Middle frontal gyrus (tissue), 1 donor: ENCODE measurements around the gene CTBP1.

ENCODE experiments used
- DNase-seq: peaks from one replicate; pipeline ENCODE4 v3.0.0-alpha.2; 2015; ENCODE audit warnings: low spot score; ENCODE audit errors: extremely low spot score

Gene CTBP1

GRCh38 chr4:1285151-1285789 lies 36.3 kb upstream of the CTBP1 start:
- no peak for DNase-seq

DNA sequence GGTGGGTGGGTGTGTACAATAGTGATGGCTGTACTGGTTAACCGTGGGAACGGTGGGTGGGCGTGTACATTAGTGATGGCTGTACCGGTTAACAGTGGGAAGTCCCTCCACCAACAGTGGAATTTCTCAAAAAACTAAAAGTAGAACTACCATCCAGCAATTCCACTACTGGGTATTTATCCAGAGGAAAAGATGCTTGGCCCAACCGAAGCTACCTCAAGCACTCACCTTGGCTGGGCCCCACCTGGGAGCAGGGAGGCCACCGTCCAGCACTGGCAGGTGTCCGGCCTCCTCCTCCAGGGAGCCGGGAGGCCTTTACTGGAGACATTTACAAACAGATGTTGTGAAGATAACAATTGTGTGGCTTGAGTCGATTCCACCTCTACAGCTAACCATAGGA lies 34.8 kb upstream of the CTBP1 start:
- DNase-seq, result no peak

- DNase-seq, result no peak
These were observed 30.3 kb upstream of the CTBP1 start for GRCh38 chr4:1279253-1279652.

- DNase-seq, result no peak
These were observed 29.0 kb upstream of the CTBP1 start for GRCh38 chr4:1277667-1278665.

DNA sequence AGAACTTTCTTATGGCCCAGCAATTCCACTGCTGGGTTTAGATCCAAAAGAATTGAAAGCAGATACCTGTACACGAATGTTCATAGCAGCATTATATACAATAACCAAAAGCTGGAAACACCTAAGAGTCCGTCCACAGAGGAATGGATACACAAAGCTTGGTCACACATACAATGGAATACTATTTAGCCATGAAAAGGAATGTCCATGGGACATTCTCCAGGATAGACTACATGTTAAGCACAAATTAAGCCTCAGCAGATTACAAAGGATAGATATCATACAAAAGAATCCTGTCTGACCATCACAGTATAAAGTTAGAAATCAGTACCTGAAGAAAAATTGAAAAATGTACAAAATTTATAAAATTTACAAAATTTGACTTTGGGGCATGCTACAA lies 28.1 kb upstream of the CTBP1 start:
- DNase-seq, result no peak

DNA sequence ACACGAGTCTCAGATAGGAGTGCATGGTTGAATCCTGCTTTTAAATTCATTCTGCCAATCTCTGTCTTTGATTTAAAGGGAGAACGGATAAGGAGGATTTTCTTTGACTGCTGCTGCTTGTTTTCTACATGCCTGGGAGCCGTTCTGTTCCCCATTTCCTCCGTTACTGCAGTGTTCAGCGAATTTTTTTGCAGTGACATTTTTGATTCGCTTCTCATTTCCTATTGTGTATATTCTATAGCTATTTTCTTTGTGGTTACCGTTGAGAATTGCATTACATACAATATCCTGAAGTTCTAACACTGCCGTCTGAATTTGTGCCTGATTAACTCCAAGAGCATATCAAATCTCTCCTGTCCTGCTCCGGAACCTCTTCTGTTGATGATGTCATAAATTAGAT lies 25.9 kb upstream of the CTBP1 start:
- DNase-seq, result no peak

- no peak for DNase-seq
These were observed 22.8 kb upstream of the CTBP1 start for GRCh38 chr4:1271686-1272085.

- no peak for DNase-seq
These were observed 20.3 kb upstream of the CTBP1 start for GRCh38 chr4:1269209-1269608.

DNA sequence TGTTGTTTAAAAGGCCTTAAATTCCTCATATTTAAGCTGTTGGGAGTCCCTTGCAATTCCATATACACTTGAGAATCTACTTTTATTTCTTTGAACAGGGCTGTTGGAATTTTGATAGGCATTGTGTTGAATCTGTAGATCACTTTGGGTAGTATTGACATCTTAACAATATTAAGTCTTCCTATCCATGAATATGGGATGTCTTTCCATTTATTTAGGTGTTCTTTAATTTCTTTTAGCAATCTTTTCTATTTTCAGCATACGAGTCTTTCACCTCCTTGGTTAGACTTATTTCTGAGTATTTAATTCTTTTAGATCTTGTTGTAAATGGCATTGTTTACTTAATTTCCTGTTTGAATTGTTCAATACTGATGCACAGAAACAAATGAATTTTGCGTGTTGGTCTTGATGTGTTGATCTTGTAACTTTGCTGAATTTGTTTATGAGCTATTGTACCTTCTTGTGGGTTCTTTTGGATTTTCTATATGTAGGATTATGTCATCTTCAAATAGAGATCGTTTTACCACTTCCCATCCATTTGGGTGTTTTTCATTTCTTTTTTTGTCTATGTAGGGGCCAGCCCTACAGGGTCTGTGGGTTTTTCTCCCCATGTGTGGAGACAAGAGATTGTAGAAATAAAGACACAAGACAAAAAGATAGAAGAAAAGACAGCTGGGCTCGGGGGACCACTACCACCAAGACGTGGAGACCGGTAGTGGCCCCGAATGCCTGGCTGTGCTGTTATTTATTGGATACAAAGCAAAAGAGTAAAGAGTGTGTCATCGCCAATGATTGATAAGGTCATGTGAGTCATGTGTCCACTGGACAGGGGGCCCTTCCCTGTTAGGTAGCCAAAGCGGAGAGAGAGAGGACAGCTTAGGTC lies 18.2 kb upstream of the CTBP1 start:
- no peak for DNase-seq

GRCh38 chr4:1265351-1265750 lies 16.4 kb upstream of the CTBP1 start:
- DNase-seq, result no peak

DNA sequence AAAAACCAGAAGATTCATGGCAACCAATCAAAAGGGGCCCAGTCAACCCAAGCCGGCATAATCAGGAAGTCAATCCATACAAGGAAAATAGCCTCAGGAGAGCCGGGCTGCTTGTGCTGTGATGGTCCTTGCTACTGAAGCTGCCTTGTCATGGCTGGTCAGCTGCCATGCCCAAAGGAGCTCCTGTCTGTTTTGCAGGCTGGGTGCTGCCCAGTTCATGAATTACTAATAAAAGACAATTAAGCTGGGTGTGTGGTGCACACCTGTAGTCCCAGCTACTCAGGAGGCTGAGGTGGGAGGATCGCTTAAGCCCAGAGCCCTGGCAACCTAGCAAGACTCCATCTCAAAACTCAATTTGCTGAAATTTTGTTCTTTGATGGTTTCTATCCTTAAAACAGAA lies 16.0 kb upstream of the CTBP1 start:
- DNase-seq, result no peak

DNA sequence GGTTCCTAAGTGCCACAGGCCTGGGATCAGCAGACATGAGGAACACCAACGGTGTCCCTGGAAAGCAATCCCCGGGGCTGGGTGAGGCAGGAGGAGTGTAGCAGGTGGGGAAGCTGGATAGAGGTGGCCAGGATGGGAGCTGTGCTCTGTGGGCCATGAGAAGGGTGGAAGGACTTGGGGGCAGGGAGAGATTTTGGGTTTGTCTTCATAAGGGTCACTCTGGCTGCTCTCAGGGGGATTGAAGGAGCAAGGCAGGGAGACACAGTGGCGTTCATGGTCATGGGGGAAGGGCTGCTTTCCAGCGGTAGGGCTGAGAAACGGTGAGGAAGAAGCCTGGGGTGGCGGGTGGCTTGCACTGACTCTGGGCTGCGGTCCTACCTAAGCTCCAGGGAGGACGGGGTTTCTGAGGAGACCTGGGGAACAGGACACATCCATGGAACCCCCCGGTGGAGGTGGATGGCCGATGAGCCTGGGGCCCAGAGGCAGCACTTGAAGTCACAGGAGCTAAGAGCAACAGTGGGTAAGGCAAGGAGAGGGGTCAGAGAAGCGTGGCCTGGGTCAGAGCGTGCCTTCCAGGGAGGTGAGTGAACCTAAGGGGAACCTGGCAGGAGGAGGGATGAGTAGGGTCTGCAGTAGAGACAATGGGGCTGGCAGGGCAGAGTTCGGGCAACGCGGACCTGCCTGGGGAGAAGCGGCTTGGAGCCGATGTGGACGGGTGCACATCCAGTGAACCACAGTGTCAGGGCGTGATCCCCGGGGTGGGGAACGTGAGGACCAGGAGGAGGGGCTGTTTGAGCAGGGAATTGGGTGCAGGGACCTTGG lies 12.4 kb upstream of the CTBP1 start:
- DNase-seq, result no peak

GRCh38 chr4:1260418-1261106 lies 11.6 kb upstream of the CTBP1 start:
- no peak for DNase-seq

DNA sequence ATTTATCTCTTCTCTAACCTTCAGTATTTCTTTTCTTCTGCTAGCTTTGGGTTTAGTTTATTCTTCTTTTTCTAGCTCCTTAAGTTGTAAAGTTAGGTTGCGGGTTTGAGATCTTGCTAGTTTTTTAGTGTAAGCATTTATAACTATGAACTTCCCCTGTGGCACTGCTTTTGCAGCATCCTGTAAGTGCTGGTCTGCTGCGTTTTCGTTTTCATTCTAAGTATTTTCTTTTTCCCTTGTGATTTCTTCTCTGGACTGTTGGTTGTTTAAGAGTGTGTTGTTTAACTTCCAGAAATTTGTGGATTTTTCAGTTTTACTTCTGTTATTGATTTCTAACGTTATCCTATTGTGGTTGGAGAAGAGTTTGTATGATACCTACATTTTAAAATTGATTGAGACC lies 11.0 kb upstream of the CTBP1 start:
- DNase-seq, result no peak

DNA sequence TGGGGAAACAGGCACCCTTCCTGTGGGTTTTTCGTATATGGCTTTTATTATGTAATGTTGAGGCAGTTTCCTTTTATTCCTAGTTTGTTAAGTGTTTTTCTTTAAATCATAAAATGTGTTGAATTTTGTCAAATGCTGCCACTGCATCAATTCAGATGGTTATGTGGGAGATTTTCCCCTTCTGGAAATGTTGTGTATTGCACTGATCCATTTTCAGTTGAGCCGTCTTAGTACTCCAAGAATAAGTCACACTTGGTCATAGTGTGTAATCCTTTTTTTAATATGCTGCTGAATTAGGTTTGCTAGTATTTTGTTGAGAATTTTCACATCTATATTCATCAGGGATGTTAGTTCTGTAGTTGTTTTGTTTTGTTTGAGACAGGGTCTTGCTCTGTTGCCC lies 9.5 kb upstream of the CTBP1 start:
- DNase-seq, result no peak

- no peak for DNase-seq
These were observed 6.8 kb upstream of the CTBP1 start for GRCh38 chr4:1255699-1256098.

DNA sequence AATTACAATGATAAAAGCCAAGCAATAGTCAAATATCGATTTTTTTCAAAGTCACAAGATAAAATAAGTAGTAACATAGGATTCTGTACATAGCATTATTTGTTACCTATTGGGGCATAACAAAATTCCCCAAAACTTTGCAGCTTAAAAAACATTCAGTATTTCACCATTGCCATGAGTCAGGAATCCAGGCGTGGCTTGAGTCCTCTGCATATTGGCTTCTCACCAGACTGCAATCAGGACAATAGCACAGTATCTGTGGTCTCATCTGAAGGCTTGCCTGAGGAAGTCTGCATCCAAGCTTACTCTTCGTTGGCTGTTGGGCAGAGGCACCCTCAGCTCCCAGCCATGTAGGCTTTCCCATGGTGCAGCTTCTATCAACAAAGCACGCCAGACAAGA lies 6.2 kb upstream of the CTBP1 start:
- no peak for DNase-seq

- DNase-seq, result no peak
These were observed 4.9 kb upstream of the CTBP1 start for GRCh38 chr4:1253831-1254230.

DNA sequence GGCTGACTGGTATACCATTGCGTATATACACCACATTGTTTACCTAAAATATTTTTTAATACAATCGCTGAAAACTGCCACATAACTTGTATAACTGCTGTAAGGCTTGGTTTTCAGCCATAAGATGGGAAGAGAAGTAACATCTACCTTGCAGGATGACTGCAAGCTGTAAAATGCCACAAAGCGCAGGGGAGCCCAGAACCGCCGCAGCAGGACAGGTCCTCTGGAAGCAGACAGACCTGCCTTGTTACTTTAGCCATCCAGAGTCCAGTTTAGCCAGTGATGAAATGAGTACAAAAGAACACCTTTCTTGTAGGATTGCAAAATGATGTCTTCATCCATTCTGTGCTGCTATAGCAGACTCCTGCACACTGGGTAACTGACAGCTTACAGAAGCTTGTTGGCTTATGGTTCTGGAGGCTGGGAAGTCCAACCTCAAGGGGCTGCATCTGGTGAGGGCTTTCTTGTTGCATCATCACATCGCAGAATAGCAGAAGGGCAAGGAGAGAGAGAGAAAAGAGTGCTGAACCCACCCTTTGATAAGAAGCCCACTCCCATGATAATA lies 4.1 kb upstream of the CTBP1 start:
- no peak for DNase-seq

DNA sequence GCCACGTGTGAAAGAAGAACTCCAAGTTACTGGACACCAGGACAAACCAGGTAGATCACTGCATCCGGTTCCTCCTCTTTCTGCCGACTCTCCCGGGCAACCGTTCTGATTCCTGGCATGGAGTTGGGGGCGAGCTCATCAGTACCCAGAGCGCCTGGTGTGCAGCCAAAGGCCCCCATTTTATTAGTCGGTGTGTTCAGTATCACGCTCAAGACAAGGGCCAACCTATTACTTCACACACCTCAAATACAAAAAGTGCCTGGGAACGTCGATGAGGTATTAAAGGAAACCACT lies 2.8 kb upstream of the CTBP1 start:
- DNase-seq, result no peak
